HG02759 (cell line): ENCODE results near the gene TTC34.
"Not testable (repeated sequence)": the region's sequence is repeated elsewhere in the genome, so short reads cannot be mapped to it uniquely, and the experiment has no call there.

Experiments
- ATAC-seq: cut with Tn5 transposase; IDR thresholded peaks from one replicate; pipeline ENCODE4 v1.9.1; 2021; ENCODE audit warnings: mild to moderate bottlenecking, moderate library complexity; ENCODE audit not compliant: unreplicated experiment

Gene TTC34

DNA sequence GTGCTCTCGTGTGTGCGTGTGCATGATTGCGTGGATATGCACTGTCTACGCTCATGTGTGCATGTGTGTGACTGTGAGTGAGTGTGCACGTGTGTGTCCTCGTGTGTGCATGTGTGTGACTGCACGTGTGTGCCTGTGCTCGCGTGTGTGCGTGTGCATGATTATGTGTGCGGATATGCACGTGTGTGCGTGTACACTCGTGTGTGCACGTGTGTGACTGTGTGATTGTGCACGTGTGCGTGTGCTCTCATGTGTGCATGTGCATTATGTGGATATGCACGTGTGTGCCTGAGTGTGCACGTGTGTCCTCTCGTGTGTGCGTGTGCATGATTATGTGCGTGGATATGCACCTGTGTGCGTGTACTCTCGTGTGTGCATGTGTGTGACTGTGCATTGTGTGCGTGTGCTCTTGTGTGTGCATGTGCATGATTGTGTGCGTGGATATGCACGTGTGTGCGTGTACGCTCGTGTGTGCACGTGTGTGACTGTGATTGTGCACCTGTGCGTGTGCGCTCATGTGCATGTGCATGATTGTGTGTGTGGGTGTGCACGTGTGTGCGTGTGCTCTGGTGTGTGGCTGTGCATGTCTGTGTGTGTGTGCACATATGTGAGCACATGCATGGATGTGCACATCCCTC, 170.9 kb downstream of the TTC34 start:
- ATAC-seq = no peak

DNA sequence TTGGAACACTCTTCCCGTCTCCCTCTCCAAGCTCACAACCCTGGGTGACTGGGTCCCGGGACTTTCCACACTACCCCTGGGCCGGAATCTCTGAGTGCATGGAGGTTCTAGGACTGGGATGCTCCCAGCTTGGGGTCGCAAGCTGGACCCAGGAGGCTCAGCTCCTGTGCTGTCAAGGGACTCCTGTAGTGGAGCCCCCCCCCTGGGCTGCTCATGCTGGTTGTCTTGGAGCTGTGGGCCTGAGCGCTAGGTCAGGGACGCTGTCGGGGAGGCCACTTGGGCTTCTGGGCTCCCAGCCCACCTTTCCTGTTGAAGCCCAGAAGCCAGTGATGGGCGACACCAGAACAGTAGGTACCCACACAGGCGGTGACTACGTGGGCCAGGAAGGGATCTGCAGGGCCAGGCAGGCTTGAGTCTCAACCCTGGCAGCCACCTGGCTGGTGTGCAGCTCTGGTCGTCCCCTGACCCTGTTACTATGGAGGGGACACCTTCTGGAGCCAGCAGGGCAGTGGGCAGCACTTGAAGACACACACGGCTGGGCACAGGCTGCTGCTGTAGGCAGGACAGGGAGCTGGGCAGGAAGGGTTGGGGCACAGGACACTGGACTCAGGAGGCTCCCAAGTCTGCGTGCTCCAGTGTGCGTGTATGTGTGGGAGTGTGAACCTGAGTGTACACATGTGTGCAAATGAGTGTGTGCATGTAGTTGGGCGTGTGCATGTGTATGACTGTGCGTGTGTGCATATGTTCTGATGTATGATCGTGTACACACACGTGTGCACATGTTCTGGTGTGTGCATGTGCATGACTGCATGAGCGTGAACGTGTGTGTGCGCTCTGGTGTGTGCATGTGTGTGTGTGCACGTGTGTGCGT, 171.6 kb downstream of the TTC34 start:
- ATAC-seq = no peak

- ATAC-seq = no peak
Measured at GRCh38 chr1:2628933-2629626, 172.4 kb downstream of the TTC34 start.

- no peak for ATAC-seq
Measured at GRCh38 chr1:2628191-2628932, 173.1 kb downstream of the TTC34 start.

- no peak for ATAC-seq
Measured at GRCh38 chr1:2627746-2628145, 173.7 kb downstream of the TTC34 start.

DNA sequence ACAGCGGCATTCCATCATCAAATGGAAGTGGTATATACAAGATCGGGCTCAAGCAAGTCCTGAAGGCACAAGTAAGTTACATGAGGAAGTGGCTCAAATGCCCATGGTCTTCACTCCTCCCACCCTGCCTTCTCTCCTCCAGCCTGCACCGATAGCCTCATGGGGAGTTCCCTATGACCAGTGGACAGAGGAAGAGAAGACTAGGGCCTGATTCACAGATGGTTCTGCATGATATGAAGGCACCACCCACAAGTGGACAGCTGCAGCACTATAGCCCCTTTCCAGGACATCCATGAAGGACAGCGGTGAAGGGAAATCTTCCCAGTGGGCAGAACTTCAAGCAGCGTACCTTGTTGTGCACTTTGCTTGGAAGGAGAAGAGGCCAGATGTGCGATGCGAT, 175.7 kb downstream of the TTC34 start:
- ATAC-seq = not testable (repeated sequence)

- ATAC-seq = no peak
Measured at GRCh38 chr1:2625311-2625710, 176.2 kb downstream of the TTC34 start.

GRCh38 chr1:2624735-2625300, 176.7 kb downstream of the TTC34 start:
- ATAC-seq = no peak

DNA sequence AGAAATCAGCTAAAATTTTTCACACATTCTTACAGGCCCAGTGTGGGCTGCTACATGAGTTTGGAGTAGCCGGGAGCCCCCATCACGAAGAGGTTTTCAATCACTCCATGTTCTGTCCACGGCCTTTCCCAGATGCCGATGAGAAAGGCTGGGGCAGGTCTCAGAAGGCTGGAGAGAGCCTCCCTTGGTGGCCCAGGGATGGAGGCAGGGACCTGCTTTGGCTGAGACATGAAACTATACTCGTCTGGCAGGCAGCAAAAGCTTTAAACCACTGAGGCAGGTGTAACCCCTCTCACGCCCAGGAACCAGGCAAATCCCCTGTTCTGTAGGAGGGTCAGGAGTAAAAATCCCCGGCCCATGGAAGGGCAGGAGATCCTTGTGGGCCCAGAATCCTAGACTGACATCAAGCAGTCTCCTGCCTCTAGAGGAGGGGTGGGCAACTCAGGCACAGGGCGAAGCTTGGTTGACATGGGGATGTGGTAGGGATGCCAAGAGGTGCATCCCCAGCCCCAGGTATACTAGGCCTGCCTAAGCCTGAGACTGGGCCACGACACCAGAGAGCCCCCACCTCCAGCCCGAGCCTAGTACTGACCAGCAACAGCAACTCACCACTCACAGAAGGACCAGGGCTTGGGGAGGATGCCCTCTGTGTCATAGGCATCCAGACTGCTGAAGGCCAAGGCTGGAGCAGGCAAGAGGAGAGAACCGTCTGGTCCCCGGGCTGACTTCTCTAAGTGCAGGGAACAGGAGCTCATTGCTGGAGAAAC, 177.7 kb downstream of the TTC34 start:
- no peak for ATAC-seq

DNA sequence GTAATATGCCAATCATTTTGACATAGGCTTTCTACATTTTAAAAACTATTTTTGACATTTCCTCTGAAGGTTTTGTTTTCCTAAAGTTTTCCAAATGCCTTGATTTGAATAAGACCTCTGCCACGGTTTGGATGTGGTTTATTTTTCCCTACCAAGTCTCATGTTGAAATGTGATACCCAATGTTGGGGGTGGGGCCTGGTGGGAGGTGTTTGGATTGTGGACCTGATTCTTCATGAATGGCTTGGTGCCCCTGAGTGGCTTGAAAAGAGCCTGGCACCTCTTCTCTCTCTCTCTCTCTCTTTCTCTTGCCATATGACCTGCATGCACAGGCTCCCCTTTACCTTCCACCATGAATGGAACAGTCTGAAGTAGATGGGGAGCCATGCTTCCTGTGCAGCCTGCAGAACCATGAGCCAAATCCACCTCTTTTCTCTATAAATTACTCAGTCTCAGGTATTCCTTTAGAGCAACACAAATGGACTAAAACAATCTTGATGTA, 183.5 kb downstream of the TTC34 start:
- ATAC-seq = no peak

- ATAC-seq = no peak
Measured at GRCh38 chr1:2614145-2614544, 187.3 kb downstream of the TTC34 start.

DNA sequence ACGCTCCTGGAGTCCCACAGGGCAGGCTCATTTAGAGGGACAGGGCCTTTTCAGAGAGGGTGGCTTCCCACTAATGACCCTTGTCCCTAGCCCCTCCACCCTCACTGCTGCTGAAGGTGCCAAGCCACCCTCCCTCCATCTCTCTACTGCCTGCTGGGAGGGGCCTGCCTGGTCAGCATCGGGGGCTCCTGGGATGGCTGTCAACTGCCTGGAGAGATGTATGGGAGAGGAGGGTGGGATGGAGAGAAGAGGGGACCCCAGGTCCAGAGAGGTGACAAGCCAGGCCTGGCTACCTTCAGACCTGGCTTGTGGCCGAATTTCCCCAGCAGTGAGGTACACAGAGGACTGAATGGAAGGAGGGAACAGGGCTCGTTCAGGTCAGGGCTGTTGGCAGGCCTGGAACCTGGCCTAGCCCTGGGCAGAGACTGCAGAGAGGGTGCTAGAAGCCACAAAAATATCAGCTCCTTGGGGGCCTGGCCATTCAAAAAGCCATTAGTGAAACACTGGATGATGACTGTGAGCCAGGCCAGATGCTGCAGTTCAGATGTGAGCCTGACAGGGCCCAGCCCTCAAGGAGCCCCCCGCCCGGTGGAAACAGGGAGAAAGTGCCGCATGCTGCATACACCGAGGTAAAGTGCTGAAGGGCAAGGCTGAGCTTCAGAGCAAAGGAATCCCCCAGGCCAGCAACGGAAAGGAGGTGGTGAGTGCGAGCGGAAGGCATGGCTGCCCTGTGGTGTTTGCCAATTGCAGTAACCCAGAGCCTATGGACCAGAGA, 188.7 kb downstream of the TTC34 start:
- ATAC-seq = no peak

DNA sequence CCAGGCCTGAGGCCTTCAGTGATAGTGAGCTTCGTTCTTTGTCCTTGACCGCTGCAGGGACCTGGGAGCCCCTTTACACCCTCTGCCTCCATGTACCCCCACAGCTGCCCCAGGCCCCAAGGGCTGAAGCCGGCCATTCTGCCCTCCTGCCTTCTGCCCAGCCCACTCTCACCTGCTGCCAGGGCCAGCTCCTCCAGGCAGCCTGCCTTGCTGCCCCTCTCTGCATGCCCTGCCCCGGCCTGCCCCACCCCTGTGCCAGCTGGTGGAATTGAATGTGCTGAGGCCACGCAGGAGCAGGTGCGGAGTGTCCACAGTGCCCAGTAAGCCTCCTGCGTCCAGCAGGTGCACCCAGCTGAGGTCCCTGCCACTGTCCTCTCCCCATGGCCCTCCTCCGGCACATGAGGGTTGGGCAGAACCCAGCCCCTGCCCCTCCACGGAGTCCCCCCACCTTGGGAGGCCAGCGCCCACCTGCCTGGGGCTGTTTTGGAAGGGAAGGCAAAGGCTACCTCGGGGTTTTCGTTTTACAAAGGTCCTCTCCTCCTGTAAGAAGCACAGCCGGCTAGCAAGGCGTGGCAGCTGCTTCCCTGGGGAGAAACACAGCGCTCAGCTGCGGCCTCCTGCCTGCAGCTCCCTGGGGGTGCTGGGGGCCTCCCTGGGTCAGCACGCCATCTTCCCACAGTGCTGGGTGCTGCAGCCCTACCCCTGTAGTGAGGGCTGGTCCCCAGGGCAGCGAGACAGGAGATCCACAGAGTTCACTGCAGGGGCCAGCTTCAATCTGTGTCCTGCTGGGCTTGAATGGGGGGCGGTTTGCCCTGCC, 189.7 kb downstream of the TTC34 start:
- ATAC-seq = no peak

GRCh38 chr1:2611031-2611501, 190.4 kb downstream of the TTC34 start:
- no peak for ATAC-seq

DNA sequence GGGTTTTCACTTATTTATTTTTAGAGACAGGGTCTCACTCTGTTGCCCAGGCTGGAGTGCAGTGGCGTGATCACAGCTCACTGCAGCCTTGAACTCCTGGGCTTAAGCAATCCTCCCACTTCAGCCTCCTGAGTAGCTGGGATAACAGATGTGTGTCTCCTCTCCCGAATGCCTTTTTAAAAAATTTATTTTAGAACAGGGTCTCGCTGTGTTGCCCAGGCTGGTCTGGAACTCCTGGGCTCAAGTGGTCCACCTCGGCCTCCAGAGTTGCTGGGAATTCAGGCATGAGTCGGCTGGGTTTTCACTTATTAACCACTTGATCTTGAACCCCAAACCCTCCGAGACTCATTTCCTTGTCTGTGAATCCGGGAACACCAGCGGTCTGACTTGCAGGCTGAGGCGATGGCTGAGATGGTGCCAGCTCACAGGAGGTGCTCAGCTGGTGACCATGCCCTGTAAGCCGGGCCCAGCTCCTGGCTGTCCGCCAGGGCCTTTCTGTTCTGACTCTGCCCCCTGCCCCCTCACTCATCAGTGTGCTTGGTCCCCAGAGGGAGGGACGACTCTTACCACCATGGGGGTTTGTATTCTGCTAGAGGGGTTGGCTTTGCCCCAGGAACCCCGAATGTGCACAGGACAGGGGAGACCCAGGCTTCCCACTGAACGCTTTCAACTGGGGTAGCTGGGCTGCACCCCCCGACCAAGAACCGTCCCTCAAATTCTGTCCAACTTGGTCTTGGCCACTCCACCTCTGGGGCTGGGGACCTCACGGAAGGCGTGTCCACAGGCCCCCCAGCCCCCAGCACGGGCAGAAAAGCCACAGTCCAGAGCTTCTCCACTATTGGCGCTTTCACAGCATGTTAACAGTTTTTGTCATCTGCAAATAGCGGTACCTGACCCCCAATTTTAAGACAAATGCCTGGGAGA, 191.2 kb downstream of the TTC34 start:
- ATAC-seq = no peak

DNA sequence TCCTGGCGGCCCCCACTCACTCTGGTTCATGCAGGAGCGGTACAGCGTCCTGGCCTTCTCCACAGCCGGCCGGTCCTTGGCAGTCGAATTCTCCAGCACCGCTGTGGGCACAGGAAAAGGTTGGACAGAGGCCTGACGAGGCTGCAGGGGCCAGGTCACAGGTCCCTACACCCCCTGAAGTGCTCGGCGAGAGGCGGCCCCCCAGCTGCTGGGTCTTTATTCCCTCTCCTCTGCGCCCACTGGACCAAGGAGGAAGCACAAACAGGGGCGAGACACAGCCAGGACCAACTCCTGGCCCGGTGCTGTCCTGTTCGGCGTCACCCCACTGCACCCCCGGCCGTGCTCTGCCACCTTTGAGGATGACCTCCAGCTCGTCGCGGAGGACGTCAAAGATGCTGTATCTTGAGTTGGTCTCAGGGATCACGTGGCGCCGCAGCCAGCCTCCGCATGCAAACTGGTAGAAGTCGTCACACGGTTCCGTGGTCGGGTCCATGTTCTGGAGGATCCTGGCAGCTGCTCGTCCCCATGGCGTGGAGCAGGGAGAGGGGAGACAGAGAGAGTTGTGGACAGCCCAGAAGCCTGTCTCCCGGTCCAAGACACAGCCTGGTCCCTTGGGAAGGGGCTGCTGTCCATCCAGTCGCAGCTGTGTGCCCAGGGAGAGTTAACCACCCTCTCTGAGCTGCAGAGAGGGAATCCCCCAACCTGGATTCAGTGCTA, 192.0 kb downstream of the TTC34 start:
- no peak for ATAC-seq
